Measurements from ENCODE around the gene TLR8.
"Not testable (repeated sequence)": the region's sequence is repeated elsewhere in the genome, so short reads cannot be mapped to it uniquely, and the experiment has no call there.

Gene TLR8

GRCh38 chrX:12899506-12899905 is 6.9 kb upstream of the TLR8 start:
- no peak for DNase-seq

- DNase-seq: peak; percentile 42
Observed at GRCh38 chrX:12901486-12901885, 4.9 kb upstream of the TLR8 start.

- DNase-seq: no peak
Observed at GRCh38 chrX:12903646-12904045, 2.8 kb upstream of the TLR8 start.

- DNase-seq: no peak
Observed at GRCh38 chrX:12910423-12911121, 4.2 kb downstream of the TLR8 start.

- no peak for DNase-seq
Observed at GRCh38 chrX:12911122-12911470, 4.7 kb downstream of the TLR8 start.

- DNase-seq: no peak
Observed at GRCh38 chrX:12912791-12913482, 6.5 kb downstream of the TLR8 start.

GRCh38 chrX:12917753-12918152 is 11.3 kb downstream of the TLR8 start:
- no peak for DNase-seq

- no peak for DNase-seq
Observed at GRCh38 chrX:12919051-12919450, 12.6 kb downstream of the TLR8 start.

- DNase-seq: no peak
Observed at GRCh38 chrX:12919620-12920019, 13.2 kb downstream of the TLR8 start.

GRCh38 chrX:12920990-12921389 is 14.6 kb downstream of the TLR8 start:
- no peak for DNase-seq

GRCh38 chrX:12921886-12922598 is 15.6 kb downstream of the TLR8 start:
- no peak for DNase-seq

GRCh38 chrX:12922599-12922919 is 16.1 kb downstream of the TLR8 start:
- DNase-seq: no peak

- no peak for DNase-seq
Observed at GRCh38 chrX:12929701-12930100, 23.3 kb downstream of the TLR8 start.

- no peak for DNase-seq
Observed at GRCh38 chrX:12930150-12930549, 23.7 kb downstream of the TLR8 start.

- DNase-seq: no peak
Observed at GRCh38 chrX:12932244-12932643, 25.8 kb downstream of the TLR8 start.

- DNase-seq: no peak
Observed at GRCh38 chrX:12934850-12935249, 28.4 kb downstream of the TLR8 start.

- no peak for DNase-seq
Observed at GRCh38 chrX:12936947-12937346, 30.5 kb downstream of the TLR8 start.

GRCh38 chrX:12940471-12940870 is 34.1 kb downstream of the TLR8 start:
- not testable (repeated sequence) for DNase-seq

- DNase-seq: not testable (repeated sequence)
Observed at GRCh38 chrX:12943592-12943991, 37.2 kb downstream of the TLR8 start.

GRCh38 chrX:12944452-12944851 is 38.0 kb downstream of the TLR8 start:
- DNase-seq: not testable (repeated sequence)

GRCh38 chrX:12945494-12945893 is 39.1 kb downstream of the TLR8 start:
- no peak for DNase-seq

- no peak for DNase-seq
Observed at GRCh38 chrX:12946406-12946805, 40.0 kb downstream of the TLR8 start.

- peak; percentile 77 for DNase-seq
Observed at GRCh38 chrX:12946838-12947544, 40.6 kb downstream of the TLR8 start.
